ENCODE measurements around the gene BBS10. TPM values are rescaled to one million over a fixed set of nuclear protein-coding genes. Genes with fewer than 3 reads are reported as not detected.

Gene BBS10
- total and polyA plus RNA-seq, 9 of the 15 experiments (the other 6 are each of a cell fraction or from before 2014, with no cell fraction given): 2.3 to 14.9 (median 5.9) TPM

DNA sequence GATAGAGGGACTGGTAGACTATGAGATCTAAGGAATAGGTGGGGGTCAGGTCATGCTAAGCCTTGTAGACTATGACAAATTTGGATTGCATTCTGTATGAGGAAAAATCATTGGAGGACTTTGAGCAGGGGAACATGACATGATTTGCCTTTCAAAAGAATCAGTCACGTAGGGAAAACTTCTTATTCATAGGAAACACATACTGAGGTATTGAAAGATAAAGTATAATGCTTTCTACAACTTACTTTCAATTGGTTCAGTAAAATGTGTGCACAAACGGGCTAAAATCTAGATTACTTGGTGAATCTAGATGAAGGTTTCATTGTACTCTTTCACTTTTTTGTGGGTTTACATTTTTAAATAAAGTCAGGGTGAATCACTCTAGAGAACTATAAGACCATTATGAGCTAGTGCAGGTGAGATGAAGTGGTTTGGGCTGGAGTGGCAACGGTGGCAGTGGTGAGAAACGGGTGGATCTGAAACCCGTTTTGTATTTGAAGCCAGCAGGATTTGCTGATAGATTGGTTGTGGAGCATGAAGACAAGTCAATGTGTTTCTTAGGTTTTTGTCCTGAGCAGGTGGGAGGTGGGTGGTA lies 6.7 kb downstream of the BBS10 start (continued):
- TF ChIP-seq, protein P1, sequence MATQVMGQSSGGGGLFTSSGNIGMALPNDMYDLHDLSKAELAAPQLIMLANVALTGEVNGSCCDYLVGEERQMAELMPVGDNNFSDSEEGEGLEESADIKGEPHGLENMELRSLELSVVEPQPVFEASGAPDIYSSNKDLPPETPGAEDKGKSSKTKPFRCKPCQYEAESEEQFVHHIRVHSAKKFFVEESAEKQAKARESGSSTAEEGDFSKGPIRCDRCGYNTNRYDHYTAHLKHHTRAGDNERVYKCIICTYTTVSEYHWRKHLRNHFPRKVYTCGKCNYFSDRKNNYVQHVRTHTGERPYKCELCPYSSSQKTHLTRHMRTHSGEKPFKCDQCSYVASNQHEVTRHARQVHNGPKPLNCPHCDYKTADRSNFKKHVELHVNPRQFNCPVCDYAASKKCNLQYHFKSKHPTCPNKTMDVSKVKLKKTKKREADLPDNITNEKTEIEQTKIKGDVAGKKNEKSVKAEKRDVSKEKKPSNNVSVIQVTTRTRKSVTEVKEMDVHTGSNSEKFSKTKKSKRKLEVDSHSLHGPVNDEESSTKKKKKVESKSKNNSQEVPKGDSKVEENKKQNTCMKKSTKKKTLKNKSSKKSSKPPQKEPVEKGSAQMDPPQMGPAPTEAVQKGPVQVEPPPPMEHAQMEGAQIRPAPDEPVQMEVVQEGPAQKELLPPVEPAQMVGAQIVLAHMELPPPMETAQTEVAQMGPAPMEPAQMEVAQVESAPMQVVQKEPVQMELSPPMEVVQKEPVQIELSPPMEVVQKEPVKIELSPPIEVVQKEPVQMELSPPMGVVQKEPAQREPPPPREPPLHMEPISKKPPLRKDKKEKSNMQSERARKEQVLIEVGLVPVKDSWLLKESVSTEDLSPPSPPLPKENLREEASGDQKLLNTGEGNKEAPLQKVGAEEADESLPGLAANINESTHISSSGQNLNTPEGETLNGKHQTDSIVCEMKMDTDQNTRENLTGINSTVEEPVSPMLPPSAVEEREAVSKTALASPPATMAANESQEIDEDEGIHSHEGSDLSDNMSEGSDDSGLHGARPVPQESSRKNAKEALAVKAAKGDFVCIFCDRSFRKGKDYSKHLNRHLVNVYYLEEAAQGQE (IDR thresholded peaks at IDR 0.05; ENCODE audit: borderline replicate concordance): no peak
- TF ChIP-seq, protein P1 (CRISPR knock-in tag; IDR thresholded peaks at IDR 0.05; ENCODE audit: low read depth): no peak
- TF ChIP-seq KDM2B (CRISPR knock-in tag; IDR thresholded peaks at IDR 0.05): no peak
- TF ChIP-seq, protein P2, sequence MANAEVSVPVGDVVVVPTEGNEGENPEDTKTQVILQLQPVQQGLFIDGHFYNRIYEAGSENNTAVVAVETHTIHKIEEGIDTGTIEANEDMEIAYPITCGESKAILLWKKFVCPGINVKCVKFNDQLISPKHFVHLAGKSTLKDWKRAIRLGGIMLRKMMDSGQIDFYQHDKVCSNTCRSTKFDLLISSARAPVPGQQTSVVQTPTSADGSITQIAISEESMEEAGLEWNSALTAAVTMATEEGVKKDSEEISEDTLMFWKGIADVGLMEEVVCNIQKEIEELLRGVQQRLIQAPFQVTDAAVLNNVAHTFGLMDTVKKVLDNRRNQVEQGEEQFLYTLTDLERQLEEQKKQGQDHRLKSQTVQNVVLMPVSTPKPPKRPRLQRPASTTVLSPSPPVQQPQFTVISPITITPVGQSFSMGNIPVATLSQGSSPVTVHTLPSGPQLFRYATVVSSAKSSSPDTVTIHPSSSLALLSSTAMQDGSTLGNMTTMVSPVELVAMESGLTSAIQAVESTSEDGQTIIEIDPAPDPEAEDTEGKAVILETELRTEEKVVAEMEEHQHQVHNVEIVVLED (CRISPR knock-in tag; IDR thresholded peaks at IDR 0.05): no peak
